ENCODE measurements around the gene NAT8.

DNA sequence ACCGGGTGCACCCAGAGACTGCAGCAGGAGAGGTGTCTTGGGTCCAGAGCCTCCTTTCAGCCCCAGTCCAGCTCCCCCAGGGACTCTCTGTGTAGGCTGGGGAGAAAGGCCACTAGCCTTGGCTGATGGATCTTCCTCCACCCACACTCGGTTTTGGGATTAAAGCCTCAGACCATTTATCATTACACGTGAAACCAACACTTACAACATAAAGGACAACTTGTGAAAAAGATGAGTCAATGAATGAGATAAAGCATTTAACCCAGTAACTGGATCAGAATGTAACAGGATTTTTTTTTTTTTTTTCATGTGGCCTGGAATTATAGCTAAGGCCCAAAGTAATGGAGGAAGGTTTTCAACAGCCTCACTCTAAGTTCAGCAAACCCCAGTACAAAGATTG lies 32.1 kb downstream of the NAT8 start:
- TF ChIP-seq CTCF (IDR thresholded peaks at IDR 0.05; ENCODE audit: low read length): no peak
- no peak for TF ChIP-seq EZH2phosphoT487 (IDR thresholded peaks at IDR 0.05; ENCODE audit: low read length)
- no peak for TF ChIP-seq EZH2 (optimal IDR thresholded peaks at IDR 0.05; ENCODE audit: low read depth, low read length)

Measured in MM.1S (cell line).